Panc1 (cell line): ENCODE data around the gene FN3KRP. TPM values are rescaled to one million over a fixed set of nuclear protein-coding genes. Genes with fewer than 3 reads are reported as not detected.
A peak's percentile ranks its signal among the peaks of the same experiment; 100 is the strongest.

Experiments used
- ATAC-seq: fragments of 200-7000 bp; cut with Tn5 transposase; 2 replicates; pipeline ENCODE4 v1.9.1; 2020; ENCODE audit warnings: mild to moderate bottlenecking, moderate library complexity
- BruUV-seq: library from RNA; stranded (reverse); fragments of 400-500 nt; replicated peaks from 2 replicates; lab custom pipeline; 2021; lab: Mats Ljungman, UMichigan
- CTCF ChIA-PET: fragments of 300-600 bp; sonication (Branson Sonifier 250); formaldehyde crosslinking; loops from one replicate; lab custom pipeline; 2022; ENCODE audit warnings: antibody characterized with exemption; lab: Charles Lee
- POLR2A ChIA-PET: fragments of 300-600 bp; sonication (Branson Sonifier 250); formaldehyde crosslinking; loops from one replicate; lab custom pipeline; 2022; ENCODE audit warnings: antibody characterized with exemption; lab: Charles Lee
- DNase-seq: peaks from one replicate; pipeline ENCODE4 v3.0.0-alpha.2; 2010; ENCODE audit warnings: low read depth, low spot score
- H3K27ac ChIP-seq: 2 replicates; pipeline ENCODE4 v1.5.1; 2011; ENCODE audit warnings: mild to moderate bottlenecking, low read length, inconsistent platforms
- H3K27me3 ChIP-seq: fragments of 200-500 bp; sonication (Bioruptor generic); 2 replicates; pipeline ENCODE4 v1.6.0; 2014; ENCODE audit warnings: low read length, inconsistent platforms; ENCODE audit not compliant: control insufficient read depth, insufficient read depth
- H3K36me3 ChIP-seq: fragments of 200-500 bp; sonication (Bioruptor generic); 2 replicates; pipeline ENCODE4 v1.5.1; 2014; ENCODE audit warnings: inconsistent platforms, mild to moderate bottlenecking, low read length, moderate library complexity; ENCODE audit not compliant: control insufficient read depth, insufficient read depth
- H3K4me1 ChIP-seq: 2 replicates; pipeline ENCODE4 v1.5.1; 2011; ENCODE audit warnings: inconsistent platforms, mild to moderate bottlenecking, low read length, moderate library complexity; ENCODE audit not compliant: control insufficient read depth, insufficient read depth
- H3K4me3 ChIP-seq, 2 experiments: 2 replicates each; pipeline ENCODE4 v1.5.1; 2011 to 2012; ENCODE audit warnings: low read depth in 2 of 2, low read length in 2 of 2, mild to moderate bottlenecking in 2 of 2, inconsistent platforms in 1 of 2, moderate library complexity in 1 of 2
- H3K9me3 ChIP-seq: fragments of 200-500 bp; sonication (Bioruptor generic); 2 replicates; pipeline ENCODE4 v1.5.1; 2014; ENCODE audit warnings: low read depth, mild to moderate bottlenecking, inconsistent platforms, low read length, moderate library complexity; ENCODE audit not compliant: control insufficient read depth, insufficient read depth
- CTCF ChIP-seq: fragments of 450-650 bp; IDR thresholded peaks from 2 replicates; pipeline ENCODE4 v1.5.1; 2017; ENCODE audit warnings: mild to moderate bottlenecking
- POLR2AphosphoS5 ChIP-seq: IDR thresholded peaks from 2 replicates; pipeline ENCODE4 v1.6.1; 2012; ENCODE audit warnings: mild to moderate bottlenecking, low read depth, low read length, moderate library complexity
- SIN3A ChIP-seq: IDR thresholded peaks from 2 replicates; pipeline ENCODE4 v1.6.1; 2012; ENCODE audit warnings: low read depth, mild to moderate bottlenecking, low read length, moderate library complexity, borderline replicate concordance; ENCODE audit not compliant: insufficient read depth
- TCF7L2 ChIP-seq: IDR thresholded peaks from 2 replicates; pipeline ENCODE4 v1.6.1; 2011; ENCODE audit warnings: mild to moderate bottlenecking, low read depth, low read length, inconsistent platforms
- in situ Hi-C: cut with HindIII; loops from 2 replicates; pipeline ENCODE4 v1.10.0; 2016; ENCODE audit warnings: low sequenced_read_pairs, low pct_unique_long_range_greater_than_20kb
- intact Hi-C: fragments of 100-400 bp; cut with micrococcal nuclease; formaldehyde crosslinking; loops from one replicate; pipeline ENCODE4 v1.10.0; 2022; ENCODE audit not compliant: unreplicated experiment
- total RNA-seq: library from RNA; stranded (reverse); gene quantifications from one replicate; pipeline ENCODE4 v1.2.1, GENCODE V29; 2021; ENCODE audit not compliant: unreplicated experiment
- TF ChIP-seq, protein P1 (sequence below), 2 experiments: IDR thresholded peaks; 2 replicates each; pipeline ENCODE4 v1.6.1; 2011 to 2012; ENCODE audit warnings: low read depth in 2 of 2, control low read depth in 1 of 2, low read length in 1 of 2, mild to moderate bottlenecking in 1 of 2, moderate library complexity in 1 of 2; ENCODE audit not compliant: insufficient read depth in 1 of 2

Gene FN3KRP
- total RNA-seq, 1 experiment from 2014 or later: 41.0 TPM

- Histone ChIP-seq H3K4me1 (no peaks in the 10 kb centered on the region), H3K36me3 (no peaks in the 10 kb centered on the region), H3K9me3 (peaks cover 9% of the 10 kb centered on the region; the same call in 1 of the 2 replicates), H3K27me3 (no peaks in the 10 kb centered on the region), H3K27ac (no peak overlapping the region), H3K4me3 (no peak overlapping the region)
- BruUV-seq: no TSS peak
- ATAC-seq: no peak
- ChIA-PET POLR2A (interaction anchor here (0.7 kb wide), 1 partner anchor 26 kb away, joined by 3 read pairs; no protein-coding TSS in a partner anchor), CTCF (no interaction called here)
- TF ChIP-seq CTCF (no peak), POLR2AphosphoS5 (no peak), SIN3A (no peak), TCF7L2 (no peak)
- TF ChIP-seq, protein P1, sequence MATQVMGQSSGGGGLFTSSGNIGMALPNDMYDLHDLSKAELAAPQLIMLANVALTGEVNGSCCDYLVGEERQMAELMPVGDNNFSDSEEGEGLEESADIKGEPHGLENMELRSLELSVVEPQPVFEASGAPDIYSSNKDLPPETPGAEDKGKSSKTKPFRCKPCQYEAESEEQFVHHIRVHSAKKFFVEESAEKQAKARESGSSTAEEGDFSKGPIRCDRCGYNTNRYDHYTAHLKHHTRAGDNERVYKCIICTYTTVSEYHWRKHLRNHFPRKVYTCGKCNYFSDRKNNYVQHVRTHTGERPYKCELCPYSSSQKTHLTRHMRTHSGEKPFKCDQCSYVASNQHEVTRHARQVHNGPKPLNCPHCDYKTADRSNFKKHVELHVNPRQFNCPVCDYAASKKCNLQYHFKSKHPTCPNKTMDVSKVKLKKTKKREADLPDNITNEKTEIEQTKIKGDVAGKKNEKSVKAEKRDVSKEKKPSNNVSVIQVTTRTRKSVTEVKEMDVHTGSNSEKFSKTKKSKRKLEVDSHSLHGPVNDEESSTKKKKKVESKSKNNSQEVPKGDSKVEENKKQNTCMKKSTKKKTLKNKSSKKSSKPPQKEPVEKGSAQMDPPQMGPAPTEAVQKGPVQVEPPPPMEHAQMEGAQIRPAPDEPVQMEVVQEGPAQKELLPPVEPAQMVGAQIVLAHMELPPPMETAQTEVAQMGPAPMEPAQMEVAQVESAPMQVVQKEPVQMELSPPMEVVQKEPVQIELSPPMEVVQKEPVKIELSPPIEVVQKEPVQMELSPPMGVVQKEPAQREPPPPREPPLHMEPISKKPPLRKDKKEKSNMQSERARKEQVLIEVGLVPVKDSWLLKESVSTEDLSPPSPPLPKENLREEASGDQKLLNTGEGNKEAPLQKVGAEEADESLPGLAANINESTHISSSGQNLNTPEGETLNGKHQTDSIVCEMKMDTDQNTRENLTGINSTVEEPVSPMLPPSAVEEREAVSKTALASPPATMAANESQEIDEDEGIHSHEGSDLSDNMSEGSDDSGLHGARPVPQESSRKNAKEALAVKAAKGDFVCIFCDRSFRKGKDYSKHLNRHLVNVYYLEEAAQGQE (IDR thresholded peaks at IDR 0.05; ENCODE audit: insufficient read depth in 1 of 2, low read depth in 2 of 2, low read length in 1 of 2): no peak
- intact Hi-C loops (no loop called here), in situ Hi-C loops (no loop called here)
- no peak for DNase-seq
These were observed 21.7 kb downstream of the FN3KRP start for GRCh38 chr17:82737967-82738877.

DNA sequence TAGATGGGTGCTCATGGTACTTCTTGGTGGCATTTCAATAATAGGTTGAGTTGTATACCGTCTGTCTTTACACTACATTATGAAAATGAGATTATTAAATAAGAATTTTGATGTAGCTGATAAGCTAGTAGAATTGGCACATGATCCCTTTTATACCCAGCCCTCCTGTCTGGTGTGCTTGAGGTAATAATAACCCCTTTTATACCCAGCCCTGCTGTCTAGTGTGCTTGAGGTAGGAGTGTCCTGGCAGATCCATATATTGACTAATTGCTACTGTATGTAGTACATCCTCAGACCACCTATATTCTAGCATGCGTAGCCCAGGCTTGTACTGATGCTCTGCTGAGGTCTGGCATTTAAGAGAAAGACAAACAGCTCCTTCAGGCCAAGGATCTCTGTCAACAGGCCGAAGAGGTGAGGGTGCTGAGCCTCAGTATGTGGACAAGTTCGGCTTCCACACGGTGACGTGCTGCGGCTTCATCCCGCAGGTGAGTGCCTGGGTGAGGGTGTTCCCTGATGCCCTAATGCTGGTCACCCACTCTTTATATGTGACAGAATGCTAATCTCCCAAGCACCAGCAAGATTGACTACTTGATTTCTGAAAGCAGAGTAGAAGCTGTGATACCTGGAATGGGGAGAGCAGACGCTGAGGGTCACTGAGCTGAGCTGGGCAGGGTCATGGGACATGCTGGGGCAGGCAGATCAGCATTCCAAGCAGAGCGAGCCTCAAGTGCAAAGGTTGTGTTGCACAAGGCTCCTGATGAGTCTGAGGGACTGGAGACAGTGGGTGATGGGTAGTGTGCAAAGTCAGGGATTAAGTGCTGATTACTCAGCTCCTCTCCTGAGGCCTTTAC, 24.6 kb downstream of the FN3KRP start:
- DNase-seq (no peak), ATAC-seq (no peak)
- H3K27me3 ChIP-seq: no peaks in the 10 kb centered on the region
- in situ Hi-C loops (no loop called here), intact Hi-C loops (no loop called here)
- TF ChIP-seq, protein P1 (IDR thresholded peaks at IDR 0.05; ENCODE audit: insufficient read depth in 1 of 2, low read depth in 2 of 2, low read length in 1 of 2): no peak
- no peak for TF ChIP-seq TCF7L2
- H3K4me3 ChIP-seq: no peak overlapping the region
- POLR2A ChIA-PET: interaction anchor here (0.7 kb wide), 1 partner anchor 191 kb away, joined by 3 read pairs; no protein-coding TSS in a partner anchor
- CTCF ChIA-PET: no interaction called here
- no peak overlapping the region for H3K27ac ChIP-seq
- H3K36me3 ChIP-seq: no peaks in the 10 kb centered on the region
- TSS peak; percentile 50 for BruUV-seq
- H3K4me1 ChIP-seq: no peaks in the 10 kb centered on the region
- peaks cover 9% of the 10 kb centered on the region; the same call in 1 of the 2 replicates for H3K9me3 ChIP-seq
